CD4-positive, alpha-beta T cell treated with Interleukin-10 for 1 hour (primary cell): ENCODE results near the gene RREB1.

Experiments
- DNase-seq: peaks from one replicate; pipeline ENCODE4 v3.0.0-alpha.2; 2020

RREB1 gene

DNA sequence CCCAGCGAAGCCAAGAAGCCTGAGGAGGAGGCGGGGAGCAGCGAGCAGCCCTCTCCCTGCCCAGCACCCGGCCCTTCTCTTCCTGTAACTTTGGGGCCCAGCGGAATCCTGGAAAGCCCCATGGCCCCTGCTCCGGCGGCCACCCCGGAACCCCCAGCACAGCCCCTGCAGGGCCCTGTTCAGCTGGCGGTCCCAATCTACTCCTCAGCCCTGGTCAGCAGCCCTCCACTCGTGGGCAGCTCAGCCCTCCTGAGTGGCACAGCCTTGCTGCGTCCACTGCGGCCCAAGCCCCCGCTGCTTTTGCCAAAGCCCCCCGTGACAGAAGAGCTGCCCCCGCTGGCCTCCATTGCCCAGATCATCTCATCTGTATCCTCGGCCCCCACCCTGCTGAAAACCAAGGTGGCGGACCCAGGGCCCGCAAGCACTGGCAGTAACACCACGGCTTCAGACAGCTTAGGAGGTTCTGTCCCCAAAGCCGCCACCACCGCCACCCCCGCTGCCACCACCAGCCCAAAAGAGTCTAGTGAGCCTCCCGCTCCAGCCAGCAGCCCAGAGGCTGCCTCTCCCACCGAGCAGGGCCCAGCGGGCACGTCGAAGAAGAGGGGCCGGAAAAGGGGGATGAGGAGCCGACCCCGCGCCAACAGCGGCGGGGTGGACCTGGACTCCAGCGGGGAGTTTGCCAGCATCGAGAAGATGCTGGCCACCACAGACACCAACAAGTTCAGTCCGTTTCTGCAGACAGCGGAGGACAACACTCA, 123.4 kb downstream of the RREB1 start:
- no peak for DNase-seq

DNA sequence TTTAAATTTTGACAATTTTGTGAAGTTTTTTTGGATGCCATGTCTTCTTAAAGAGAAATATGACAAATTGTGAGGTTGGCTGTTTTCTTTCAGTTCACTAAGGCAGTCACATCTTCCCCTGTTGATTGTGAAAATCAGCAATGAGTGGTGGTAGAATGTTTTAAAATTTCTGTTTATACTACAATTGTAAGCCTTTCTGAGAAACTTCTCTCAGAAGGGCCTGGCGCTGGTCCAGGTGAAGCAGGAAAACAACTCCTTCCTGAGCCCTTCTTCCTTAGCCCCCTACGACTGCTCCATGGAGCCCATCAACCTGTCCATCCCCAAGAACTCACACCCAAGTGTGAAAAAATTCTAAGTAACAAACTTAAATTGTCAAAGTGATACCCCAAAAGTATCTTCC, 124.6 kb downstream of the RREB1 start:
- DNase-seq, result no peak

DNA sequence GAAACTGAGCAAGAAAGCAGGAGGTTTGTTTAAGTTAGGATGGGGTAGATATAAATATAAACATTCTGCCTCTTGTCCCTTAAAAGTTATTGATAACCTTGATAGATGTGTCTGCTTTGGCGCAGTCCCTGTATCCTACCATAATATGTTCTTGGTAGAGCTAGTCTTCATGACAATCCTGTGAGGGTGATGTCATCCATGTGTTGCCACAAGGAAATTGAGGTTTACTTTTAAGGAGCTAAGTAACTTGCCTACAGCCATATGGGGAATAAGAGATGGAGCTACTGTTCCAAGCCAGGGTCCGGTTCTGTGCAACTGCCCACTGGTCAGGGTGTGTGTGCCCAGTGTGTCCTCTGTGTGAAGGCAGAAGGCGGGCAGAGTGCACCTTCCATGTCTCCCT, 126.8 kb downstream of the RREB1 start:
- no peak for DNase-seq

DNA sequence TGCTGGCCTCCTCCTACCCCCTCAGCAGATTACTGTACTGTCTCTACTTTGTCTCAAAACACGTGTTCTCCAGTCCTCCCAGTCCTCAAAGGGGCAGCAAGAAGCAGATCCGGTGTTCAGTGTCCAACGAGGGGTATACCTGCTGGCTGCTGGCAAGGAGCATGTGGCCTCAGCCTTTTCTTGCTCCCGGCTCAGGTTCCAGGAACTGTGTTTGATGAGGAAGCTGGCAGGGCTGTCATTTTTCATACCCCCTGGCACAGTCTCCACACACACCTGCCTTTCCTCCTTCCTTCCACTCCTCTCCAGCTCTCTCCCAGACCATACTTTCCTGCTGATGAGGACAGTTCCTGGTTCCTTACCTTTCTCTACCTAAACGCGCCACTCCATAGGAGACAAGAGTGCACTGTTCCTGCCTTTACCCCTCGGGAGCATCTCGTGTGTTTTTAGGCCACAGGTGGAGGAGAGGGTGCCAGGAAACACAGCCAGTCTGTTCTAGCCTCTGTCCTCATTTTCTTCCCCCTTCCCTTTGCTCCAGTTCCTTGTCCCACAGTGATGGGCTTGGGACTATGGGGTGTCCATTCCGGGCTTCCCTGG, 128.0 kb downstream of the RREB1 start:
- no peak for DNase-seq

DNA sequence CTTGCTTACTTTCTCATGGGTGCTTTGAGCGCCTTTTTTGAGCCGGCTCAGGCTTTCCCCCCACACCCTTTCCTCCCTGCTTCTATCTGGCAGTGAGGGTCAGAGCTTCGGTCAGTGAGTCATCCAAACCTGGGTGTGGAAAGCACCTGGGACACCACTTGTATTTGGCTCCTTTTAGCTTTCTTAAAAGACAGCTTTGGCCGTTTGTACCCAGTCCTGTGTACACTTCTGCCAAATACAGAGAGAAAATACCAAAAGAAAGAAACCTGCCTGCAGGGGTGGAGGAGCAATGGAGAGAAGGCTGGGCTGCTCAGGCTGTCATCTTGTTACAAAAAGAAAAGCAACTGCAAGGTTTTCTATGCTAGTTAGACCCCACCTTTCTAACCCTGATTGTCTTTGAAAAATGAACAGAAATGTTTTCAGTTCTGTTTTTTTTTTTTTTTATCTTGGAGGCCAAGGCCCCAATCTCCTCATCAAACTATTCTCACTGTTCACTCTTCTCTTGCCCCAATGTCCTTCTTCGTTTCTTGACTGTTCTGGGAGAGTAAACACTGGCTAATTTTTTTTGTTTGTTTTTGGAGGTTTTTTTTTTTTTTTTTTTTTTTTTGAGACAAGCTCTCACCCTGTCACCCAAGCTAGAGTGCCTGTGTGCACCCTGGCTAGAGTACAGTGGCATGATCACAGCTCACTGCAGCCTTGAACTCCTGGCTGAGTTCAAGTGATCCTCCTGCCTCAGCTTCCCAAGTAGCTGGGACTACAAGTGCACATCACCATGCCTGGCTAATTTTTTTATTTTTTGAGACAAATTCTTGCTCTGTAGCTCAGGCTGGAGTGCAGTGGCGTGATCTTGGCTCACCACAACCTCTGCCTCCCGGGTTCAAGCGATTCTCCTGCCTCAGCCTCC, 128.8 kb downstream of the RREB1 start:
- no peak for DNase-seq

DNA sequence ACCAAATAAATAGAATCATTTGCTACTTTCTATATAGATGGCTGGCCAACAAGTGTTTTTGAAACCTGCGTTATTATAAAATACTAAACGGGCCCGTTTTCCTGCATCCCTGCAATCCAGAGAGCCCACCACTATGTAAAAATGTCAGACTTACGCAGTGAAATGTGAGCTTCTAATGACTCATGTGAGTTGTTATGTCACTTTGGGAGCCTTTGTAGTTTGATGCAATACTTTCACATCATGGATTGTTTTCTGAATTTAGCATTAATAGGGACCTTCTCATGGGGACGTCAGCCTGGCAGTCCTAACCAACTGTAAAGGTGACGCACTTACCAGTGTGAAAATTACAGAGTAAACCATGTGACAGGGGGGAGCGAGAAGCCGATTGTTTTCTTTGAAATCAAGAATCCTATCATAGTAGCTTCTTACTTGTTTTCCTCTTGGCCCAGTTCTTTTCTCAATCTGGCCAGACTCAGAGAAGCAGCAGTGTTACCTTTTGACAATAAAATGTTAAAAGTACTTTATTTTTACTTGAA, 130.0 kb downstream of the RREB1 start:
- DNase-seq, result no peak

DNA sequence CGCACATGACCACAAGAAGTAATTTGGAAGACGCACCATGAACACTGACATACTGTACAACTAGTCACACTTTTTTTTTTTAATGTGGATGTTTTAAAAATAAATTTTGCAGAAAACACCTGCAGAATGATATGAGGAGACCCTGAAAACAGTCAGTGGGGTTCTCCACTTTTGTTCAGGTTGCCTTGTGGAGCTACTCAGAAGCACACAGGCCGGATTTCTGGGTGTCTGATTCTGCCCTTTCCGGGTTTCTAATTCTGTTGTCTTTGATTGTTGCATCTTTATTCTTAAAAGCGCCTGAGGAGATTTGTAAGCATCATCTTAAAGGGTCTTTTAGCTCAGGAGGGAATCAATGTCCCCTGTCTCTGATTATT, 130.8 kb downstream of the RREB1 start:
- DNase-seq, result no peak

DNA sequence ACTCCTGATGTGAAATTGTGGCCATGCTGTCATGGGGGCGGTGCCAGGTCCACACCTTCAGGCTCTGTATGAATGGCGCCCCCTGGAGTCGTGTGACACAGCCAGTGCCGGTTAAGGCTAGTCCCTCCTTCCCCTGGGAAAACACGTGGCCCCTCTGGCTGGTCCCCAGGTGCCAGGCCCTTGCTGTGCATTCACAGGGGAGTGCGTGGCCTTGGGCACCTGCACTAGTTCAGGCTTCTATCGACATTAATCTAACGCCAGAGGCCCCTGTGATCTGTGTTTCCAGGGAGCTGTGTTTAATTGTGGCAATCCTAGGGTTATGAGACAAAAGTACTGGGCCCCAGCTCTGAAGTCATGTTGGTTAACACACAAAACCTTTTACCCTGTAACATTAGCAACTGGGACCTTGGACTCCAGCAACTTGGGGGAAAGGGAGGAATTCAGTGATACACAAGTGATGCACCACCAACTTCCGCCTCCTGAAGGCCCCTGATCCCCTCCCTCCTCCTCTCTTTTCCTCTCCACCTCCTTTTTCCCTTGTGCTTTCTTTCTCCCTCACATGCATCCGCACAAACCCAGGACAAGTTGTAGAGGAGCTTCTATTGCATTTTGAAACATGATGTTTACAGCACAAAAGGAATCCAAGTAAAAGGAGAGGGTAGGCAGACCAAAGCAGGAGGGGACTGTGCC, 131.3 kb downstream of the RREB1 start:
- DNase-seq, result peak; percentile 65

DNA sequence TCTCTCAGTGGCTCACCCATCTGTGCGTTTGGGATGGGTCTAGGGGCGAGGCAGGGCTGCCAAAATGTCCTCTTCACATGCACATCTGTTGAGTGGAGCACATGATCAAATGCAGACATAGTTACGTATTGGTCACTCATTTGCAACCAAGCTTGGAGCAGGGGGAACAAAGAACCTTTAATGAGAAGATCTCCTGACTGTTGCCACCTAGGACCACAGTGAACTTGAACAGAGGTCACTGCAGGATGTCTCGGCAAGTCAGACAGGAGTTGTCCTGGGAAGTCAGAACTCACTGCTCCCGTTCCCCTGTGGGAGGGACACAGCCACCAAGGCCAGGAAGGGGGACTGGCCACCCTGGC, 131.8 kb downstream of the RREB1 start:
- DNase-seq, result no peak

DNA sequence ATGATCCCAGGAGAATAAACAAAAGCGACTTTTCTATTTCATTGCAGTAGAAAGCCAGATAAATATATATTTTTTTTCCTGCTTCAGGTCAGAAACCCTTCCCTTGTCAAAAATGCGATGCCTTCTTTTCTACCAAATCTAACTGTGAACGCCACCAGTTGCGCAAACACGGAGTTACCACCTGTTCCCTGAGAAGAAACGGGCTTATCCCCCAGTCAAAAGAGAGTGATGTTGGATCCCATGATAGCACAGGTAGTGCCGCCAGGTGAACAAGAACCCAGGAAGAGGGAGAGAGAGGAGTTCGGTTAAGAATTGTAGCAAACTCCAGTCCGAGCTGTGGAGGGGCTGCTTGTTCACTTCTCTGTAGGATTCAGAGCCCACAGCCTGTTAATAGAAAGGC, 132.6 kb downstream of the RREB1 start:
- DNase-seq, result no peak

DNA sequence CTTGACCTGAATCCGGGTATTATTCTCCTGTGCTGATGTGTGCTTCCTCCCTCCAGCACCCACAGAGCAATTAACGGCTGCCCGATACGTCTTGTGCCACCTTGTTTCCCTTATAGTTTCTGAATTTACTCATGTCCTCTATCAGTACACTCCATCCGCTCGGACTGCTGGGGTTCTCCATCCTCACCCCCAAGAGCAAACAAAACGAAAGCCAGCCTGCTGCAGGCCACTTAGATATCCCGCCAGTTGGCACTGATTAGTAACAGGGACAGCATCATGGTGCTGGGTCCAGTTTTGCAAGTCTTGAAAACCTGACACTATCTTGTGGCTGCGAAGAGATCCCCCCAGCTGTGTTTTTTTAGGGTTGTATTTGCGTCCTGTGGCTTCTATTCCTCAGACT, 133.4 kb downstream of the RREB1 start:
- DNase-seq, result no peak

DNA sequence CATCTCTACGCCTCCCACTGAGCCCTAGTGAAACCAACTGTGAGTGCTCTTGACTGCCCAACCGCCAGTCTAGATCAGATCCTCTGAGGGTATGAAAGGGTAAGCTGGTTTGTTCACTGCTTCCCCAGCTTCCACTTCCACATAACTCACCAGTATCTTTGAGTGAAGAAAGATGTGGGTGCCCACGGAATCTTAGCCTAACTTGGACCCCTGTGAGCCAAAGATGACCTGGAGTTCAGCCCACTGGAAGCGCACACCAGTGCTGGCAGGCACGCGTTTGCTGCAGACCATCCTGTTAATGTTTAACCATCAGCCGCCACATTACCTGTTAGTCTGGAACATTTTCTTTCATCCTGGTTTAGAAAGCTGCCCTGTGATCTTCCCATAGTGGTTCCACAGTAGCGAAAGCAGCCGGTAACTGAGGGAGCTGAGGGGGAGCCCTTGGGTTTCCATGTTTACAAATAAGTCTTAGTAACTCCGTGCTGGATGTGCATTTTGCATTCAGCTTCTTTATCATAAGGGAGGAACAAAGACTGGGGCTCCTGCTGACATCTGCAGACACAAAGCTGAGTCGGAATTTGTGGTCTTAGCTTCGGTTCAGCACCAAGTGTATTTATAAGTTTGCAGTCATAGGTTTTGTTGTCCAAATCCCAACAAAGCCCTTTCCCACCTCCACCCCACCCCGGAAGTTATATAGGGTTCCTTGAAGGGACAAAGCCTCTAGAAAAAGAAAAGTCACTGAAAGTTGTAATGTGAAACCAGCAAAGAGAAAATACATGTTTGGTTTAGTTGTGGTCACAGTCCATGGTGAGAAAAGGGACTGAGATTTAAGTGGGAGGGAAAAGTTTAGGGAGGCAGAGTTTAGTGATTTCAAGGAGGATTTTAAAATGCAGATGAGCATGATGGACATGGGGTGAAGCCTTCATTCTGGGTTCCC, 134.2 kb downstream of the RREB1 start:
- no peak for DNase-seq

DNA sequence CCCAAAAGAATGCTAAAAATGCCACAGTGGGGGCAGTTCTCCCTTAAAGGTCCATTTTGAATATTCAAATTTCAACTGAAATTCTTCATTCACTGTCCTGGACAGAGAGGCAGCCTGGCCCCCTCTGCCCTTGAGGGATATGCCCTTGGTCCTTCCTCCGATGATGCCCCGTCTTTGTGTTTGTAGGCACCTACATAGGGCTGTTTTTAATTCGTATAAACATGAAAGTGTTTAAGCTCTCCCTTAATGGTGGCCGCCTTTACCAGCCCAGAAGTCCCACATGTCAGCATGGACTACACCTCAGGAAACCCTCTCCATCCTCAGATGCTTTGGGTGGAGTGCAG, 135.0 kb downstream of the RREB1 start:
- DNase-seq, result no peak

DNA sequence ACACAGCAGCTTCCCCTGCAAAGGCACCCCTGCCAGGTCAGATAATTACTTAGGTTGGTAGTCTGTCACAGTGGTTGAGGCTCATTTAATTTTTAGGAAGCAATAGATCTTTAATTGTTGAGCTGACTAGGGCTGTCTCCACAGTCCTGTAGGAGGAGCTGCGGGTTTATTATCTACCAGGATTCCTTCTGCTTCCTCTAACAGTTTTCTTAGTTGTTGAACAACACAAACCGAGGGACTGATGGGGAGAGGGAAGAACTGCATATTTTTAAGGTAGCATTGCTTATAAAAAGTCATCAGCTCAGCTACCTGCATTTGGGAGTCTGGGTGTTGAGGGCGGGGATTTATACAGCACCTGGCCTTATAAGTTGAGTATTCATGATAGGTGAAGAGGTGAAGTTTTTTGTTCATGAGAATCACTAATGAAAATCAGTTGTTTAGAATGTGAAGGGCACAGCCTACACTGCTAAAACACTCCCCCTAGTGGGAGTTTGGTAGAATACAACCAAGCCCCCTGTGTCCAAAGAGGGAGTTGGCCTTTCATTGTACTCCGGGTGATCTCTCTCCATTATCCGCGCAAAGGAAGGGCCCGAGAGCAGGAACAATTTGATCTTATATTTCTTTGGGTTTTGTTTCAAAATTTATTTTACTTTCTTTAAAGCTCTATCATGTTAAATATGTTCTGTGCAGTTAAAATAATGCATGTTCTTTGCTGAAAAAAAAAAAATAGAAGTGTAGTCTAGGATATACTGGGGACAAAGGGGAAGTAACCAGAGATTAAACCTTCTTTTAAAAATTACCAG, 135.6 kb downstream of the RREB1 start:
- peak; percentile 73 for DNase-seq

DNA sequence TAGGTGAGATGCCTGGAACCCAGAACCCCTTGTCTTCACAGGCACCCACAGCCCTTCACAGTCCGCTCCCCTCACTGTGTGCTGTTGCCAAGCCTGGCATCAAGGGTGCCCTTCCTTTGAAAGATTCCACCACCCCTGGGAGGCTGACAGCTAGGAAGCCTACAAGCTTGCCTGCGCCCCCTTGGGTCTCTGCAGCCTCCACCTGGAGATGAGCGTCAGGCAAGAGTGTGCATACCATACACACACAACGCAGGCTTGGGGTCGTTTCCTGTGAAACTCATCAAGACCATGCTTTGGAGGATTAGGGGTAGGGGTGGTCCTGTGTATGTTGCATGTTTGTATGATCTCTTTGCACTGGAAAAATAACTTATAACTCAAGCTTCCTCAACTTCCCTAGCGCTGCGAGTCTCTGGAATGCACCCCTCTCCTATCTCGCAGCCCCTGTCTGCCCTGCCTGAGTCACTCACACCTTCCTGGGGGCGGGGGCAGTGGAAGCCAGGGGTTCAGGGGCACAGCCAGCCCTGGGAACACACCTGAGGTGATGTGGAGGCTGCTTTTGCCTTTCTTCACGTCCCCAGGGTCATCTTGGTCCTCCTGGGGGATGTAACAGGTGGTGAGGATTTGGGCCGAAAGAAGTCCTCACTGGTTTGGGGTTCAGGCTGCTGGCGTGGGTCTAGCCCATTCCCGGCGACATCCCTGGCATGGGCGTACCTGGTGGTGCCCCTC, 138.1 kb downstream of the RREB1 start:
- no peak for DNase-seq

DNA sequence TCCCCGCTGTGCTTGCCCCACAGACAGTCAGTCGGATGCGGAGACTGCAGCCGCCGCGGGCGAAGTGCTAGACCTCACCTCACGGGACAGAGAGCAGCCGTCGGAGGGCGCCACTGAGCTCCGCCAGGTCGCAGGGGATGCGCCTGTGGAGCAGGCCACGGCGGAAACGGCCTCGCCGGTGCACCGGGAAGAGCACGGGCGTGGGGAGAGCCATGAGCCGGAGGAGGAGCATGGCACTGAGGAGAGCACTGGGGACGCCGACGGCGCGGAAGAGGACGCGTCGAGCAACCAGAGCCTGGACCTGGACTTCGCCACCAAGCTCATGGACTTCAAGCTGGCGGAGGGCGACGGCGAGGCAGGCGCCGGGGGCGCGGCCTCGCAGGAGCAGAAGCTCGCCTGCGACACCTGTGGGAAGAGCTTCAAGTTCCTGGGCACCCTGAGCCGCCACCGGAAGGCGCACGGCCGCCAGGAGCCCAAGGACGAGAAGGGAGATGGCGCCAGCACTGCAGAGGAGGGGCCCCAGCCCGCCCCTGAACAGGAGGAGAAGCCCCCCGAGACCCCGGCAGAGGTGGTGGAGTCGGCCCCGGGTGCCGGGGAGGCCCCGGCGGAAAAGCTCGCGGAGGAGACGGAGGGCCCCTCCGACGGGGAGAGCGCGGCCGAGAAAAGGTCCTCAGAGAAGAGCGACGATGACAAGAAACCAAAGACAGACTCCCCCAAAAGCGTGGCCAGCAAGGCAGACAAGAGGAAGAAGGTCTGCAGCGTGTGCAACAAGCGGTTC, 138.8 kb downstream of the RREB1 start:
- DNase-seq, result no peak

DNA sequence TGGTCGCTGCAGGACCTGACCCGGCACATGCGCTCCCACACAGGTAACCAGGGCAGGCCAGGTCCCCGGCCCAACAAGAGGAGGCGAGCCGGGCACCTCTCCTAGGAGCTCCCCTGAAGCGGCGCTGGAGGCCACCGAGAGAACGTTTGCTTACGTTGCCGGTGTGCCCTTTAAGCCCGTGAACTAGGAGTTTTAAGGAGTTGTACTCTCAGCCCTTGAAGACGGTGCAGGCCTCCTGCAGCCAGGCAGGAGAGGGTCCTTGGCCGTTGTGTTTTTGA, 139.4 kb downstream of the RREB1 start:
- no peak for DNase-seq

DNA sequence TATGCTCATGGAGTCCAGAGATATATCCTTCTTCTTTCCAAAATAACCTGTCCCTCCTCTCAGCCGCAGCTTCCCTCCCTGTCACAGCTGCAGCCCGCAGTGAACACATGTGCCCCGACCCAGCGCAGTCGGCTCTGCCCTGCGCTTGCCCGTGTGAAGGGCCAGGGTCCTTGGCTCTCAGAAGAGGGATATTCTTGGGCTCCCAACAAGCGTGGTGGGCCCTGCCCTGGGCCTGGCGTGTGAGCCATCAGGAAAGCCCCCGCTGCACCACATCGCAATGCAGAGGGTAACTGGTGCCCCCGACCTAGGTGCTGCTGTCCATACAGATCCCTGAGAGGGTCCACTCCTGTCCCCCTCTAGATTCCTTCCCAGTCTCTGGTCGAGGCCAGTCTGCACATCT, 140.1 kb downstream of the RREB1 start:
- no peak for DNase-seq

DNA sequence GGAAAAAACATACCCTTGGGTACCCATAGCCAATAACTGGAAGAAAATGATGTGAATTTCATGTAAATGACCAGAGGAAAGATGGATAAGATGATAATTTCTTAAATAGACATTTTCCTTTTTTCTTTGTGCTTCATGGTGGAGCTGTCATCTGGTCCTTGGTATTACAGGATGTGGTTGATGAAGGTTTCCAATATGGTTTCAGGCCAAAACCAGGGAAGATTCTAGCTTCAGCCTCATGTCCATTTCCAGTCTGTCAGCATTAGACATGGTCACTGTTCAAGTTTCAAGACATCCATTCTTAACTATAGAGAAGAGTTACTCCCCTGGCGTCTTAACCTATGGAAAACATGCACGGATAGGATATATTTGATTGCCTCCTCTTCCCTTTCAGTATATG, 141.6 kb downstream of the RREB1 start:
- no peak for DNase-seq
